ENCODE measurements around the gene TFIP11.

The TFIP11 gene

DNA sequence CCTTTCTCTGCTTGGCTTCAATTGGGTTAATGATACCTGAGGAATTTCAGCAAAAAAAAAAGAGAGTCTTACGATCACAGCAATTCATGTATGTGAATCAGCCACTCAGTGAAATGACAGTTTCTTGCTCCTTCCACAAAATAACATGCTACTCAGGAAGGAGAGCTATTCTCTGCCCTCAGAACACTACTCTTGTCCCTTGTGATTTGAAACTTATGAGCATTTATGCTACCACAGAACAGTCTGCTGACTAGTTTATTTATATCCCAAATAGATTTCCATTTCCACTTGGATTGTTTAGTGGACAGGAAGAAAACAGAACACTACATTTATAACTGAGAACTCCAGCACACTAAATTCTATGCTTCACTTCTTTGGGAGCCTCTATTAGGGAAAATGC, 8.5 kb downstream of the TFIP11 start:
- DNase-seq (ENCODE audit: low read depth): no peak

DNA sequence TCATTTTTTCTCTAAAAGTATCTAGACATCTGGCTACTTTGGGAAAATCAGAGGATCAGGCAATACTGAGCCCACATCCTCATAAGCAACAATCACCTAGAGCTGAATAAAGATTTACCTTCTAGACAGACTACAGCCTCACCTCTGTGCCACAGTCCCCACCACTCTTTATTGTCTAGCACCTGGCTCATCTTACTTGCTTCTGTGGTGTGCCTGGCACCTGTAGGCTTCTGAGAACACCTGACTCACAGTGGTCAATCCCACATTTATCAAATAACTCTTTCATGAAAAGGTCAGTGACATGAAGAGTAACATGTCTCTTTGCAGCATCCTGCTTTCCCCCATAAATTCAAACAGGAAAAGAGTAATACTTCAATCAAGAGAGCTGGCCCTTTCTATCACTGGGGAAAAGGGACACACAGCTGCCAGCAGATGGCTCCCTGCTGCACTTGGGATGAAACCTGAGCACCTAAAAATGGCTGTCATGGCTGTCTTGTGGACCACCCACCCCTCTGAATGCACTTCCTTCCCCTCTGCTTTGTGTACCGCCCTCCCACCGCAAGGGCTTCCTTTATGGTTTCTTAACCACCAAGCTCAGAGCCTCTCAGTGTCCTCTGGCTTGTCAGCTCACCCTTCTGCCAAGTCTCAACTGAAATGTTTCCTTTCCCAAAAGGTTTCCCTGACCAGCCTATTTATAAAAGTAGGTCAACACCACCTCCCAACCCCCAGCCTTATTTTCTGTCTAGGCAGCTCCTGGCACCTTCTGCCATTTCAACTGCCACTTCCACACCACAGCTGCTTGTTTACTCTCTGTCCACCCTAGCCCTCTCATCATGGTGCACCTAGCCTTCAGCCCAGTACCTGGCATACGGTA, 9.3 kb downstream of the TFIP11 start:
- peak; percentile 37 for DNase-seq (ENCODE audit: low read depth)

DNA sequence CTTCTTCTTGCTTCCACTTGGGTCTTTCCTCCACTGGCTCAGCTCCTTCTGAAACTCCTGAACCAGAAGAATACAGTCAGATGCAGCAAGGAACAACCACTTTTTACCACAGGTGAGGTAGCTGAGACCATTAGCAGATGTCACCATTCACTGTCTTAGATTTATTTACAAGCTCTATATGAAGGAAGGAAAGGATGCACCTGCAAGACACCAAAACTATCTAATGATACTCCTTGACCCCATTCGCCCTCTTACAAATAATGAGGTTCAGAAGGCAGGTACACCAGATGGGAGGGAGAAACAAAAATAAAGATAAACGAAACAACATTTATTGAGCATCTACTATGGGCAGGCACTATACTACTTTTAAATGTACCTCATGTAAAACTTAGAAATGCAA, 10.3 kb downstream of the TFIP11 start:
- no peak for DNase-seq (ENCODE audit: low read depth)

- DNase-seq (ENCODE audit: low read depth): no peak
These were observed 13.0 kb downstream of the TFIP11 start for GRCh38 chr22:26499188-26499703.

- no peak for DNase-seq (ENCODE audit: low read depth)
These were observed 15.8 kb downstream of the TFIP11 start for GRCh38 chr22:26496456-26496855.

DNA sequence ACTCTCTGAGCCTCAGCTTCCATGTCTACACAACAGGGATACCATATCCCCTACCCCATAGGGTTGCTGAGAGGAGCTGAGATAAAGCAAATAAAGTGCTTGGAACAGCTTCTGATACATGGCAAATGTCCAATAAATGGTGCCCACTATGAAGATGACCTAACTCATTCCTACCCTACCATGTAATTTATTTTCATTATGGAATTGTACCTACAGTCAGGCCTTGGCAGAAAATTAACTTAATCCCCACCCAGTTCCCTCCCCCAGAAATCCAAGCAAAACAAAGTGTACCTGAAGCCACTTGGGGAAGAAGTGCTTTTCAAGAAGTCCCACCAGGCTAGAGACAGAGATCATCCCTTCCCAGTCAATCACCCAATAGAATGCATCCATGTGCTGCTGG, 17.8 kb downstream of the TFIP11 start:
- DNase-seq (ENCODE audit: low read depth): no peak

DNA sequence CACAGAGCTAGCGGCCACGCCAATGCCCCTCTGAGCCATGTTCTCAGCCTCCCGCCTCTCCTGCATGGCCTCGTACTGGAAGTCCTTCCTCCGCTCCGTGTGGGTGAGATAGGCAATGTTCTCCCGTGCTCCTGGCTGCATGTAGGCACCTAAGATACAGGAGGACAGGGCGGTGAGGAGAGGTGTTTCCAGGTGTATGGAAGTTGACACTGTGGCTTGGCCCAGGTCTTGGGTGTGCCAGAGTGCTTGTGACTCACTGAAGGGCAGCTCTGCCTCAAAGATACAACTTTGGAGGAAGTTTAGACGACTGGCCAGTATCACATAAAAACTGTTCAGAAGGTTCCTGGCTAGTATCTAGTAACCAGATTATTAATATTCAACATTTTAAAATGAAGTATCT, 20.1 kb downstream of the TFIP11 start:
- no peak for DNase-seq (ENCODE audit: low read depth)

GRCh38 chr22:26489447-26490036, 22.7 kb downstream of the TFIP11 start:
- DNase-seq (ENCODE audit: low read depth): no peak

DNA sequence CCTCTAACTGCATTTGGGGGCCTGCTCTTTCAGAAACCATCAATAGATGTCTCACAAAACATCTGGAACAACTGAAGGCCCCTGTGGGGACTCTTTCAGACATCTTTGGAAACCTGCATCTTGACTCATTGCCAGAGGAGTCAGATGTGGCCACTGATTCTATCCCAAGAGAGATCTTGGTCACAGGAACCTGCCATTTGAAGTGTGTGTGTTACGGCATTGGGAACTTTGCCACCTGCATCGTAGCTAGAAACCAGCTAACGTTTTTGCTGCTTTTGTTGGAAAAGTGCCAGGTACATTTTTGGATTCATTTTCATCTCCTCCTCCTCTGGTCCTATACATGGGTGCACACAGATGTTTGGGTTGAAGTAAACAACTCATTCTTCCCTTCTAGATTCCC, 24.3 kb downstream of the TFIP11 start:
- no peak for DNase-seq (ENCODE audit: low read depth)

GRCh38 chr22:26486394-26486793, 25.9 kb downstream of the TFIP11 start:
- DNase-seq (ENCODE audit: low read depth): no peak

GRCh38 chr22:26485806-26486390, 26.4 kb downstream of the TFIP11 start:
- no peak for DNase-seq (ENCODE audit: low read depth)

DNA sequence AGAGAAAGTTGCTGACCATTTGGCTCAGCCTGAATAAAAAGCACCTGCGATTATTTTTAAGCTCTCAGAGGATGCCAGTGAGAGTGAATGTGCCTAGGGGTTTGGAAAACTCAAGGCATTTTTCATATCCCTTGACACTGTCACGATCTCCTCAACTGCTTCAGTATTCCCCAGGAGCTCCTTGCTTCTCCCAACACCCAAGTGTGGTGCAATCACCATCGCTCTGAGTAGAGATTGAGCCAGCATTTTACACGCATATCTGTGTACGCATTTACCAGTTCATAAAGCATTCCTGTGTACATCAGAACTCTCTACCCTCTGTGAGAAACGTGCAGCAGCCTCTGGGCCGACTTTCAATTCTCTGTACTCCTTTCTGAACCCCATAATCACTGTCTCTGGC, 27.3 kb downstream of the TFIP11 start:
- DNase-seq (ENCODE audit: low read depth): no peak

- DNase-seq (ENCODE audit: low read depth): no peak
These were observed 27.9 kb downstream of the TFIP11 start for GRCh38 chr22:26484360-26484706.

- peak; percentile 88 for DNase-seq (ENCODE audit: low read depth)
These were observed 28.6 kb downstream of the TFIP11 start, which contains the start of the genes HPS4 and SRRD for GRCh38 chr22:26483439-26484359. Gene HPS4, minus strand, starts transcription at chr22:26483783. Its CDS starts 2,021 bp downstream, at chr22:26481762. Gene SRRD, plus strand, starts transcription at chr22:26483877. Its CDS starts 14 bp downstream, at chr22:26483891.

DNA sequence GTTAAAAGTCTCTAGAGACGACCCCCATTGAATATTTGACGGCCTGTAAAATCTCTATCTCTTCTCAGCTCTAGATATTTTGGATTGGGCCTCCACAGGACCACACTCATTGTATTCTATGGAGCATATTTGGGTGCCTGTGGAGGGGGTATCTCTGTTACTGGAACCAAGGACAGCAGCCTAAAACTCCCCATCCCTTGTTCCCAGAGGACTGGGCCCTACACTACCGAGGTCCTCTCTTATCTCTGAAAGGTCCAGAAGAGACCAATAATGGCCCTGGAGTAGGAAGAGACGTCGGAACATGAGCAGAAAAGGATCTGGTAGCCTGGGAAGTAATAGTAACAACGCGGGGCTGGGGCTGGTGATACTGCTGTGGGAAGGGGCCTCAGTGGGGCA, 29.2 kb downstream of the TFIP11 start:
- no peak for DNase-seq (ENCODE audit: low read depth)

DNA sequence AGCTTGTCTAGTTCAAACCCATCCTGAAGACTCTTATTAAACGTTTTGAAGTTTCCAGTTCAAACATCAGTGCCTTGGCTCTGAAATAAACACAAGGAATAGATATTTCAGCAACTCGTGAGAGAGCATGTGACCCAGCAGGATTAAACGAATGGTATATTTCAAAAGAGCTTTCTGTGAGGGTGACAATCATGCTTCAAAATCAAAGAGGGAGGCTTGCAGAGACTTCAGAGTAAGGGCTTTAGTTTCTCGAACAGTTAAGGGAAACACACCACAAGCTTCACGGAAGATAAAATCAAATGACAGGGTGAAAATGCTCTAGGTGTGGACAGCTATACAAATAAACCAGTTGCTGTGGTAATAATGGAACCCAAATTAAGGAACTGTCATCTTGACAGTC, 30.1 kb downstream of the TFIP11 start:
- DNase-seq (ENCODE audit: low read depth): no peak

GRCh38 chr22:26481694-26482093, 30.6 kb downstream of the TFIP11 start:
- no peak for DNase-seq (ENCODE audit: low read depth)

- DNase-seq (ENCODE audit: low read depth): no peak
These were observed 31.1 kb downstream of the TFIP11 start for GRCh38 chr22:26481112-26481693.

GRCh38 chr22:26480611-26480932, 31.7 kb downstream of the TFIP11 start:
- DNase-seq (ENCODE audit: low read depth): no peak

- no peak for DNase-seq (ENCODE audit: low read depth)
These were observed 32.3 kb downstream of the TFIP11 start for GRCh38 chr22:26479792-26480610.

Data from stimulated activated CD8-positive, alpha-beta memory T cell treated with anti-CD3 and anti-CD28 coated beads, Interleukin-4, amount 100 ng/mL, for 24 hours (primary cell).